ENCODE results near the gene SUCO. TPM values are rescaled to one million over a fixed set of nuclear protein-coding genes. Genes with fewer than 3 reads are reported as not detected.

Gene SUCO
- total and polyA plus RNA-seq, 2 of the 13 experiments (the other 11 are each of a cell fraction or from before 2014, with no cell fraction given), result 12.6 to 25.5 TPM

DNA sequence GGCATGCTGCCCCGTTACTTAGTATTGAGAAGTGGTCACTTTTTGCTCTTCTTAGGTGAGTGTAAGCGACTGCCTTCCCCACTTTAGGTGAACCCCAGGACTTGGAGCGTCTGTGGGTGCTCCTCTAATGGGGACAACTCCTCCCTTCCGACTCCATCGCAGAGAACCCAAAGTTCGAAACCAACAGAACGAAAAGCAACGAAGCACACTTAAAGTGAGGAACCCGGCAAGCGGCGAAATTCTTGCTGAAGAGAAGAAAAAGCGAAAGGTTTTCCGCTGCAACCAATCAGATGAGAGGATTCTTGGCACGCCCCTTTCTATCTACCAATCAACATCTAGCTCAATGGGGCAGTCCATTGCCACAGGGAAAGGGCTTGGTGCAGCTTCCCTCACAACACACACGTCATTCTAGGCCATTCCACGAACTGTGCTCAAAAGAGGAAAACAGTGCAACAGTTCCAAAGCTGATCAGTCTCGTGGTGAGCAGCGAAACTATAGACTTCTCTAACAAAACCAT lies 709 bp upstream of the SUCO start (continued):
- TF ChIP-seq ZNF543 (CRISPR knock-in tag; IDR thresholded peaks at IDR 0.05) (no peak), GATAD1 (CRISPR knock-in tag; IDR thresholded peaks at IDR 0.05) (peak; percentile 4; the same call in 1 of the 2 replicates), ZNF430 (CRISPR knock-in tag; IDR thresholded peaks at IDR 0.05) (no peak), SMYD3 (CRISPR knock-in tag; IDR thresholded peaks at IDR 0.05) (peak; percentile 74; the same call in 1 of the 2 replicates), NCOA2 (CRISPR knock-in tag; IDR thresholded peaks at IDR 0.05) (no peak), TAF15 (IDR thresholded peaks at IDR 0.05; ENCODE audit: low read depth, low read length, poor library complexity, severe bottlenecking) (no peak), ARID2 (CRISPR knock-in tag; IDR thresholded peaks at IDR 0.05; ENCODE audit: borderline replicate concordance) (0 out of 2 replicates have a peak, but pooled peaks have one; percentile 37)
- TF ChIP-seq, protein P1, sequence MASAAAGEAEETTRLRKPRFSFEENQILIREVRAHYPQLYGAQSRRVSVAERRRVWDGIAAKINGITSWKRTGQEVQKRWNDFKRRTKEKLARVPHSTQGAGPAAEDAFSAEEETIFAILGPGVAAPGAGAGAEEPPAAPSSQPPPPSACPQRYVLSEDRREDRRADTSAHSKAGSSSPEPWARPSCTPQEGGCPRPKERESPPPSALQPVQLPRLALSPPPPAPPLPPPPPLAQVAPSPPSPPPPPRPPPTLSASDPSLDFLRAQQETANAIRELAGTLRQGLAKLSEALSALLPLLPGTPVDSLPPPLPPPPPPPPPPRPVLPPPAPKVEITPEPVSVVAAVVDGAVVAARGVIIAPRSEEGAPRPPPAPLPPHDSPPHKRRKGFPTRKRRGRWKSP (CRISPR knock-in tag; IDR thresholded peaks at IDR 0.05), result no peak
- TF ChIP-seq, protein P2, sequence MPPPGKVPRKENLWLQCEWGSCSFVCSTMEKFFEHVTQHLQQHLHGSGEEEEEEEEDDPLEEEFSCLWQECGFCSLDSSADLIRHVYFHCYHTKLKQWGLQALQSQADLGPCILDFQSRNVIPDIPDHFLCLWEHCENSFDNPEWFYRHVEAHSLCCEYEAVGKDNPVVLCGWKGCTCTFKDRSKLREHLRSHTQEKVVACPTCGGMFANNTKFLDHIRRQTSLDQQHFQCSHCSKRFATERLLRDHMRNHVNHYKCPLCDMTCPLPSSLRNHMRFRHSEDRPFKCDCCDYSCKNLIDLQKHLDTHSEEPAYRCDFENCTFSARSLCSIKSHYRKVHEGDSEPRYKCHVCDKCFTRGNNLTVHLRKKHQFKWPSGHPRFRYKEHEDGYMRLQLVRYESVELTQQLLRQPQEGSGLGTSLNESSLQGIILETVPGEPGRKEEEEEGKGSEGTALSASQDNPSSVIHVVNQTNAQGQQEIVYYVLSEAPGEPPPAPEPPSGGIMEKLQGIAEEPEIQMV (CRISPR knock-in tag; IDR thresholded peaks at IDR 0.05; ENCODE audit: low read depth), result peak; percentile 76; the same call in 1 of the 2 replicates
- TF ChIP-seq, protein P3, sequence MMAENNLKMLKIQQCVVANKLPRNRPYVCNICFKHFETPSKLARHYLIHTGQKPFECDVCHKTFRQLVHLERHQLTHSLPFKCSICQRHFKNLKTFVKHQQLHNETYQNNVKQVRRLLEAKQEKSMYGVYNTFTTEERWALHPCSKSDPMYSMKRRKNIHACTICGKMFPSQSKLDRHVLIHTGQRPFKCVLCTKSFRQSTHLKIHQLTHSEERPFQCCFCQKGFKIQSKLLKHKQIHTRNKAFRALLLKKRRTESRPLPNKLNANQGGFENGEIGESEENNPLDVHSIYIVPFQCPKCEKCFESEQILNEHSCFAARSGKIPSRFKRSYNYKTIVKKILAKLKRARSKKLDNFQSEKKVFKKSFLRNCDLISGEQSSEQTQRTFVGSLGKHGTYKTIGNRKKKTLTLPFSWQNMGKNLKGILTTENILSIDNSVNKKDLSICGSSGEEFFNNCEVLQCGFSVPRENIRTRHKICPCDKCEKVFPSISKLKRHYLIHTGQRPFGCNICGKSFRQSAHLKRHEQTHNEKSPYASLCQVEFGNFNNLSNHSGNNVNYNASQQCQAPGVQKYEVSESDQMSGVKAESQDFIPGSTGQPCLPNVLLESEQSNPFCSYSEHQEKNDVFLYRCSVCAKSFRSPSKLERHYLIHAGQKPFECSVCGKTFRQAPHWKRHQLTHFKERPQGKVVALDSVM (CRISPR knock-in tag; IDR thresholded peaks at IDR 0.05), result 0 out of 2 replicates have a peak, but pooled peaks have one; percentile 10
- TF ChIP-seq, protein P4, sequence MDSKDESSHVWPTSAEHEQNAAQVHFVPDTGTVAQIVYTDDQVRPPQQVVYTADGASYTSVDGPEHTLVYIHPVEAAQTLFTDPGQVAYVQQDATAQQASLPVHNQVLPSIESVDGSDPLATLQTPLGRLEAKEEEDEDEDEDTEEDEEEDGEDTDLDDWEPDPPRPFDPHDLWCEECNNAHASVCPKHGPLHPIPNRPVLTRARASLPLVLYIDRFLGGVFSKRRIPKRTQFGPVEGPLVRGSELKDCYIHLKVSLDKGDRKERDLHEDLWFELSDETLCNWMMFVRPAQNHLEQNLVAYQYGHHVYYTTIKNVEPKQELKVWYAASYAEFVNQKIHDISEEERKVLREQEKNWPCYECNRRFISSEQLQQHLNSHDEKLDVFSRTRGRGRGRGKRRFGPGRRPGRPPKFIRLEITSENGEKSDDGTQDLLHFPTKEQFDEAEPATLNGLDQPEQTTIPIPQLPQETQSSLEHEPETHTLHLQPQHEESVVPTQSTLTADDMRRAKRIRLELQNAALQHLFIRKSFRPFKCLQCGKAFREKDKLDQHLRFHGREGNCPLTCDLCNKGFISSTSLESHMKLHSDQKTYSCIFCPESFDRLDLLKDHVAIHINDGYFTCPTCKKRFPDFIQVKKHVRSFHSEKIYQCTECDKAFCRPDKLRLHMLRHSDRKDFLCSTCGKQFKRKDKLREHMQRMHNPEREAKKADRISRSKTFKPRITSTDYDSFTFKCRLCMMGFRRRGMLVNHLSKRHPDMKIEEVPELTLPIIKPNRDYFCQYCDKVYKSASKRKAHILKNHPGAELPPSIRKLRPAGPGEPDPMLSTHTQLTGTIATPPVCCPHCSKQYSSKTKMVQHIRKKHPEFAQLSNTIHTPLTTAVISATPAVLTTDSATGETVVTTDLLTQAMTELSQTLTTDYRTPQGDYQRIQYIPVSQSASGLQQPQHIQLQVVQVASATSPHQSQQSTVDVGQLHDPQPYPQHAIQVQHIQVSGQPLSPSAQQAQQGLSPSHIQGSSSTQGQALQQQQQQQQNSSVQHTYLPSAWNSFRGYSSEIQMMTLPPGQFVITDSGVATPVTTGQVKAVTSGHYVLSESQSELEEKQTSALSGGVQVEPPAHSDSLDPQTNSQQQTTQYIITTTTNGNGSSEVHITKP (CRISPR knock-in tag; IDR thresholded peaks at IDR 0.05; ENCODE audit: low read depth), result peak; percentile 99
- TF ChIP-seq, protein P5, sequence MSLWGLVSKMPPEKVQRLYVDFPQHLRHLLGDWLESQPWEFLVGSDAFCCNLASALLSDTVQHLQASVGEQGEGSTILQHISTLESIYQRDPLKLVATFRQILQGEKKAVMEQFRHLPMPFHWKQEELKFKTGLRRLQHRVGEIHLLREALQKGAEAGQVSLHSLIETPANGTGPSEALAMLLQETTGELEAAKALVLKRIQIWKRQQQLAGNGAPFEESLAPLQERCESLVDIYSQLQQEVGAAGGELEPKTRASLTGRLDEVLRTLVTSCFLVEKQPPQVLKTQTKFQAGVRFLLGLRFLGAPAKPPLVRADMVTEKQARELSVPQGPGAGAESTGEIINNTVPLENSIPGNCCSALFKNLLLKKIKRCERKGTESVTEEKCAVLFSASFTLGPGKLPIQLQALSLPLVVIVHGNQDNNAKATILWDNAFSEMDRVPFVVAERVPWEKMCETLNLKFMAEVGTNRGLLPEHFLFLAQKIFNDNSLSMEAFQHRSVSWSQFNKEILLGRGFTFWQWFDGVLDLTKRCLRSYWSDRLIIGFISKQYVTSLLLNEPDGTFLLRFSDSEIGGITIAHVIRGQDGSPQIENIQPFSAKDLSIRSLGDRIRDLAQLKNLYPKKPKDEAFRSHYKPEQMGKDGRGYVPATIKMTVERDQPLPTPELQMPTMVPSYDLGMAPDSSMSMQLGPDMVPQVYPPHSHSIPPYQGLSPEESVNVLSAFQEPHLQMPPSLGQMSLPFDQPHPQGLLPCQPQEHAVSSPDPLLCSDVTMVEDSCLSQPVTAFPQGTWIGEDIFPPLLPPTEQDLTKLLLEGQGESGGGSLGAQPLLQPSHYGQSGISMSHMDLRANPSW (CRISPR knock-in tag; IDR thresholded peaks at IDR 0.05; ENCODE audit: borderline replicate concordance), result 0 out of 2 replicates have a peak, but pooled peaks have one; percentile 62
- TF ChIP-seq, protein P6, sequence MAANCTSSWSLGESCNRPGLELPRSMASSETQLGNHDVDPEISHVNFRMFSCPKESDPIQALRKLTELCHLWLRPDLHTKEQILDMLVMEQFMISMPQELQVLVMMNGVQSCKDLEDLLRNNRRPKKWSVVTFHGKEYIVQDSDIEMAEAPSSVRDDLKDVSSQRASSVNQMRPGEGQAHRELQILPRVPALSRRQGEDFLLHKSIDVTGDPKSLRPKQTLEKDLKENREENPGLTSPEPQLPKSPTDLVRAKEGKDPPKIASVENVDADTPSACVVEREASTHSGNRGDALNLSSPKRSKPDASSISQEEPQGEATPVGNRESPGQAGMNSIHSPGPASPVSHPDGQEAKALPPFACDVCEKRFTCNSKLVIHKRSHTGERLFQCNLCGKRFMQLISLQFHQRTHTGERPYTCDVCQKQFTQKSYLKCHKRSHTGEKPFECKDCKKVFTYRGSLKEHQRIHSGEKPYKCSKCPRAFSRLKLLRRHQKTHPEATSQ (CRISPR knock-in tag; IDR thresholded peaks at IDR 0.05; ENCODE audit: borderline replicate concordance), result peak; percentile 90

All from HepG2 (cell line).